ENCODE data around the gene SPRR1A.
"Not testable (repeated sequence)": the region's sequence is repeated elsewhere in the genome, so short reads cannot be mapped to it uniquely, and the experiment has no call there.

The SPRR1A gene

DNA sequence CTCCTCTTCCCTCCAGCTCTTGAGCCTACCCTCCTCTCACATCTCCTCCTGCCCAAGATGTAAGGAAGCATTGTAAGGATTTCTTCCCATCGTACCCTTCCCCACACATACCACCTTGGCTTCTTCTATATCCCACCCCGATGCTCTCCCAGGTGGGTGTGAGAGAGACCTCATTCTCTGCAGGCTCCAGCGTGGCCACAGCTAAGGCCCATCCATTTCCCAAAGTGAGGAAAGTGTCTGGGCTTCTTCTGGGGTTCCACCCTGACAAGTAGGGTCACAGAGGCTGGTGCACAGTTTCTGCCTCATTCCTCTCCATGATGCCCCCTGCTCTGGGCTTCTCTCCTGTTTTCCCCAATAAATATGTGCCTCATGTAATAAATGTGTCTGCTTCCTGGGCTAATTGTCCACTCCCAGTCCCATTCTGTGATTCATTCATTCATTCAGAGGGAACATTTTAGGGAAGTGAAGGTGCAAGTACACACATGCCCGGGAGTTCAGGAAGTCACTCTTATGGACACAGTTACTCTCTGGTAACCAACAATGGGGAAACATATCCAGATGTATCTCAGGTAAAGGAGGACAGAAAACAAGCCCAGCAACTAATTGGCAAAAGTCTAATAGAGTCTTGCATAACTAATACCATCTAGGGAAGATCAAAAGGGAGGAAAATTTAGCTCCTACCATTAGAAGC, 11.5 kb upstream of the SPRR1A start:
- no peak for DNase-seq (ENCODE audit: low spot score)

DNA sequence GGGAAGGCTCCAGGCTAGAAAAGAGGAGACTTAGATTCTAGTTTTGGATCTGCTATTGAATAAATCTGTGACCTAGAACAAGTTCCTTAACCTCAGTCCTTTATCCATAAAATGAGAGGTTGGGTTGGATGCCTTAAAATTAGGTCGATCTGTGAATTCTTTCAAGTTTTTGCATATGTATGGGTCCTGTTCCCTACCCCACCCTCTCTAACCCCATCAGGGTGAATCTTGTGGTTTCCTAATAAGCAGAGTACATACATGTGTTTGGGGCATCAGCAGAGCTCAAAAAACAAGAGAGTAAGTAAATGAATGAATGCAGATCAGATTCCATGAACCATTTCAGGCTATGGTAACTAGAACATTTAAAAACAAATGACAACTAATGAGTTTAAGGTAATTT, 7.2 kb upstream of the SPRR1A start:
- DNase-seq (ENCODE audit: low spot score), result no peak

DNA sequence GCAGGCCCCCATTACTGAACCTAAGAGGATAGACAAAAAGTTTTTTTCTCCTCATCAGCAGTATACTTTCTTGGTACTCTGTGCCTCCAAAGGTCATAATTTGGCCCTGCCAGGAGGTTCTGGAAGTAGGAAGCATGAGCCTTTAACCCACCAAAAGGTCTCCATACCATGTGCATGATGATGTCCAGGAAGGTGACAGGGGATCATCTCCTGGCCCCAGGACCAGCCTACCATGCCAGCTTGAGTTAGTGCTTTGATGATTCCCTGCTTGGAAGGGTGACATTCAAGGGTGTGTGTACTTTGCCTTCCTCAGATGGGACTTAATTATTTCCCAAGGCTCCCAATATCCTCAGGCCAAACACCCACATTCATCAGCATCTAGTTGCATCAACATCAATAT, 6.3 kb upstream of the SPRR1A start:
- DNase-seq (ENCODE audit: low spot score), result no peak

DNA sequence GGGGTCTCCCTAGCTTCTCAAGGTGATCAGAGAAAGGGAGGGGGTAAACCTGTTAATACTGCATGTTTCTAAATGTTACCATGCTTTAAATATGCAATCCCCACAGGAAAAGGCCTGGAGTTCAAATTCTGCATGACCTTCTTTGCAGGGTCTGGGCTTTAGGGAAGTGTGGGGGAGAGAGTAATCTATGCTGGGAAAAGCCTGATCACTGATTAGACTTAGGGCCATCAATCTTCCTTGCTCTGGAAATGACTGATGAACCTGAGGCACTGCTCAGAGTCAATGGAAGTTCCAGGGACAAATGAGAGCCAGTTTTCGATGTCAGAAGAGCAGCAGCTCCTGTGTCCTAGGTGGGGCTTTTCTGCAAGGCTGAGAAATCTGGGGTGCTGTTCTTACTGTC, 3.2 kb upstream of the SPRR1A start:
- DNase-seq (ENCODE audit: low spot score), result no peak

DNA sequence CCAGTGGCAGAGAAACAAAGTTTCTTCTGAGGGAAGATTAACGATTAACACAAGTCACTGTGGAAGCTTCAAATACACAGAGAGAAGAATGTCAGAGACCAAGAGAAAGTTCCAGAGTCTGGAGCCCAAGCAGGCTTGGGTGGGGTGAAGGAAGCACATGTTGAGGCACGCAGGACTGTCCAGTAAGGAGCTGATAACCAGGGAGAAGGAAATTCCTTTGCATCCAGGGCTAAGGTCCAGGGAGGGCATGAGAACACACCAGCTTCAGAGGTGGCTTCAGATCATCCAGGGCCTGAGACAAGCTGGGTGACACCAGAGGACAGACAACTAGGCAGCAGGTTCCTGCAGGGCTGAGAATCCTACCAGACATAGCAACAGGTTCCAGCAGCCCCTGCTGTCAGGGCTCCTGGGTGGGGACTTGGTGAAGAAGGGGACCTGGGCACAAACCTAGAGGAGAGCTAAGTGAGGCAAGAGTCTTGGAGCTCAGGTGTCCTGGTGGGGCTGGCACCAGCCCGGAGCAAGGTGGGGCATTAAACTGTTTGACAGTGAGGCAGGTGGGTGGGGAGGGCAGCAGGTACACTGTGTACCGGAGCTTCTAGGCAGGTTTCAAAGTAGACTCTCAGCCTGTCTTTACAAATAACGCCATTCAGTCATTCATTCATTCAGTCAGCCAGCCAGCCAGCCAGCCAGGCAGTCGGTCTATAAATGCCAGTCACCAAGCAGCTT, 2.6 kb upstream of the SPRR1A start:
- DNase-seq (ENCODE audit: low spot score), result no peak

DNA sequence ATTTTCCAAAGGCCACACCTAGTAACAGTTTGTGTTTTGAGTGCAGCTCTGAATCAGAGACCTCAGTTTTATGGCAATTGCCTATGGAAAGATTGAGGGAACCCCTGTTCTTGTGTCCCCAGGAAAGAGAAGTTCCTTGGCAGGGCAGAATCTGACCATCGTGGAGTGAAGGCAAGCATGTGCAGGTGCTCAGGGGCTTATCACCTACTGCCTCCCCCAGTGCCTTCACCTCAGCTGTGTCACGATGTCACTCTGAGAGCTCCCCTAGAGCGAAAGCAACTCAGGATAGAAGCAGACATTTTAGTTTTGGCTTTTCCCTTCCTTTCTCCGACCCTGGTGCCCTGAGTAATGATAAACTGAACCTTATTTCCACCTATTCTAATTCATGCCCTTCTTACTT, 1.8 kb upstream of the SPRR1A start:
- no peak for DNase-seq (ENCODE audit: low spot score)

DNA sequence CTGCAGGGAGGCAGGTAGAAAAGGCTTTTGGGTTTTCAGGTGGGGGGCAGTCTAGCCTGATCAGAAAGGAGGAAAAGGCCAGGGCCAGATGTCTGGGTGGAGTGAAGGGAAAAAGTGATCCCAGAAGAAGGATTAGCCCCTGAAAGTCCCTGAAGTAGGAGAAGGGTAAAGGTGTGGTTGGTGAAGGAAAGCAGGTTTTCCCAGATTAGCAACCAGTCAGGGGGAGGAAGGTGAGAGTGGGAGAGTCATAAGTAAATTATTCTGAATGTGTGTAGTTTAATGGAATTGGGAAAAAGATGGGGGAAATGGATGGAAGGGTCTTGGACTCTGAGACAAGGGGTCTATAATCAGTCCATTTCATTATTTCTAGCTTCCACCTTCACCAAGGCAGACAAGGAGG, 647 bp upstream of the SPRR1A start:
- no peak for DNase-seq (ENCODE audit: low spot score)

DNA sequence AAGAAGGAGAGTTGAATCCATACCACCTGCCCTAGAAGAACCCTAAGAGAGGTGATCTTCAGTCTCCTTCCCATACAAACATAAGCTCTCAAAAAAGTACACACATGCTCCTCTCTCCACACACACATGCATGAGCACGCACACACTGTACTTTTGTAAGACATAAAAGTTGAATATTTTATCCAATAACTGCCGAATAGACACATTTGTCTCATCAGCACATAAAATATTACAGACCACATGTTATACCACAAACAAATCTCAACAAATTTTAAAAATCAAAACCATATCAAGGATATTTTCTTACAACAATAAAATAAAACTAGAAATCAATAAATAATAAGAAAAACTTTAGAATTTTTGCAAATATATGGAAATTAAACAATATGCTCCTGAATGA, 2.7 kb downstream of the SPRR1A start:
- DNase-seq (ENCODE audit: low spot score), result no peak

DNA sequence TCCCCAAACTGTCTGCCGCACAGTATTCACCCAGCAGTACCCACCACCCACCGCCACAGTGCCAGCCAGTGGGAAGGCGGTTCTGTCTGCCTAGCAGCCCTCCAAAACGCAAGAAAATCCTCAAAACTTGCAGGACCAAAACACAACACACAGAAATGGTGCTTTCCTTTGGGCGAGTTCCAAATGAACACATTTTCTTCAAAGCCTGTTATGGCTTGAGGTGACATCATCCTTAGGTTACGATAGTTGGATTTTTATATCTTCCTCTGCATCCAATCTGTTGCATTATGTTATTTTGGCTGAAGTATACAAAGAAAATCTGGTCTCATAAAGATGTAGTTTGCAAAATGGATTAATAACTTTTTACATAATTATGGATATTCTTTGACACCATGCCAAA, 9.3 kb downstream of the SPRR1A start:
- DNase-seq (ENCODE audit: low spot score), result no peak

DNA sequence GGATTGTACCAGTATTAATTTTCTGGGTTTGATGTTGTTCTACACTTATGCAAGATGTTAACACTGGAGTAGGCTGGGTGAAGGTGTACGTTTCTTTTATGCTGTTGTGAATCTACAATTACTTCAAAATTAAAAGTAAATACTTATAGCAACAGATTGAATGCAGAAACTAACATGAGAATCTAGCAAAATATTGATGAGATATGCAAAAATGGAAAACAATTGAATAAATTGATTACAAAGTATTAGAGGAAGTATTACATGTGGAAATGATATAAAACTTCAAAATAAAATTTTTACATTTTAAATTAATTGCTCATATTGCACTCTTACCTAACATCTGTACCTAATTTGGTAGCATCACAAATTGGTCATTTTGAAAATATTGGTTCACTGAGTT, 12.0 kb downstream of the SPRR1A start:
- DNase-seq (ENCODE audit: low spot score), result no peak

DNA sequence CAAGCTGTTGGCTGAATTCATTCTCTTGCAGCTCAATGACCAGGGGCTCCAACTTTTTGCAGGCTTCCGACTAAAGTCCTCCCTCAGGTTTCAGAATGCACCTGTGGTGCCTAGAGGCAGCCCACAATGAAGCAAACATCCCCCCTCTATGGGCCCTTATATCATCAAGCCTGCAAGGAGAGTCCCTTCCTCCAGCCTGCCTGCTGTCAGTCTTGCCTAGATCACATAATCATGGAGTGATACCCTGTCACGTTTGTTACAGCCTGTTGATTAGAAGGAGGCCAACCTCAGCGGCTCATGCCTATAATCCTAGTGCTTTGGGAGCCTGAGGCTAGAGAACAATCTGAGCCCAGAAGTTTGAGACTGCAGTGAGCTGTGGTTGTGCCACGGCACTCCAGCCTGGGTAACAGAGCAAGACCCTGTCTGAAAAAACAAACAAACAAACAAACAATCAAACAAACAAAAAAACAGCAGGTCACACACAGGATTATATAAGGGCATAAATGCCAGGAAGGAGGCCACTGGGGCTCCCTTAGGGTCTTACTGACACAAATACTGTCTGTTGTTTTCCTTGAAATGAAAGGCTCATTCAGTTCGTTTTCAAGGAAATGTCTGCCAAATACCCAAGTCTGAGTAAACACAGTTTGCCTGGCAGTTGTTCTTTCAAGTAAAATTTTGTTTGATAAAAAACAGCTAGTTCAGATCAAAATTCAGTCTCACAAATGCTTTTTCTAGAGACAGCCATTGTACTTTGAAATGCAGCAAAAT, 12.9 kb downstream of the SPRR1A start:
- peak; percentile 86 for DNase-seq (ENCODE audit: low spot score)

DNA sequence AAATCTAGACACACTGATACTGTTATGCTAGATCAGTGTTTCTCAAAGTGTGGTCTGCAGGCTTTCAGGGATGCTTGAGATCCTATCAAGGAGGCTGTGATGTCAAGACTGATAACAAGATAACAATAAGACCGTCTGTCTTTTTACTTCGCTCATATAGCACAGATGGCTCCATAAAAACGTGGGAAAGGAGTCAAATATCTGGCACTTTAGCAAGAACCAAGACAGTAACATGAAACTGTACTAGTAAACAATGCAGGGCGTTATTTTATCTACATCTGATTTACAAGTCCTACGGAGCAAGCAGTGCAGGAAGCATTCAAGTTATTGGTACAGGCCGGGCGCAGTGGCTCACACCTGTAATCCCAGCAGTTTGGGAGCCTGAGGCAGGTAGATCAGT, 14.0 kb downstream of the SPRR1A start:
- no peak for DNase-seq (ENCODE audit: low spot score)

DNA sequence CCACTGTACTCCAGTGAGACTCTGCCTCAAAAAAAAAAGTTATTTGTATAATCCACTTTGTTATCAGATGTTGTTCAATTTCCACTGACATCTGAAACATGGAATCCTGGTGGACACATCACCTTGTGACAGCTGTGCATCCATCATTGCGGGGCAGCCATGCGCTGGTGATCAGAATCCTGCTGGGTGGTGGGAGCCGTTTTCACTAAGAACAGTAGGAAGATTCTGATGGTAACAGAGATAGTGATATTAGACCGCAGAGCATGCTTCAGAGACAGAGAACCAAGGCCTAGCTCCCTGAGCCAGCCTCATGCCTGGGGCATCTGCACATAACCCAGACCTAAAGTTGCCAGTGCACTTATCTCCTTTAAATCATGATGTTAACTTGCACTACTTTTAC, 14.6 kb downstream of the SPRR1A start:
- no peak for DNase-seq (ENCODE audit: low spot score)

DNA sequence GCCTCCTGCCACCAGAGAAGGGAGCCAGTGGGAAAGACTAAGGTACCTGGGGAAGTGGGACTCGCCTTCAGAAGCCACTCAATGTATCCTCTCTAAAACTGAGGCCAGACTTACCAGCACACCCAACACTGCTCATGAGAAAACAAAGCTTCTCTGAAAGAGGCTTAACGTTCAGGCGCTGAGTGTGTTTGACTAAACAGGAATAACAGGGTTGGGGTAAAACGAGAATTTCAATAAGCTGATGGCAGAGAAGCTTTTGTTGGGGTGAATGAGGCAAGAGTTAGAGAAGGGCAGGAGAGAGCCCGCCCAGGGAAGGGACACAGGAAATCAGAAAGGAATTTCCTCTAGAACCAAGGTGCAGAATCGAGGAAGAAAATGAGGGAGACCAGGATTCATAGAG, 15.9 kb downstream of the SPRR1A start:
- DNase-seq (ENCODE audit: low spot score), result no peak

DNA sequence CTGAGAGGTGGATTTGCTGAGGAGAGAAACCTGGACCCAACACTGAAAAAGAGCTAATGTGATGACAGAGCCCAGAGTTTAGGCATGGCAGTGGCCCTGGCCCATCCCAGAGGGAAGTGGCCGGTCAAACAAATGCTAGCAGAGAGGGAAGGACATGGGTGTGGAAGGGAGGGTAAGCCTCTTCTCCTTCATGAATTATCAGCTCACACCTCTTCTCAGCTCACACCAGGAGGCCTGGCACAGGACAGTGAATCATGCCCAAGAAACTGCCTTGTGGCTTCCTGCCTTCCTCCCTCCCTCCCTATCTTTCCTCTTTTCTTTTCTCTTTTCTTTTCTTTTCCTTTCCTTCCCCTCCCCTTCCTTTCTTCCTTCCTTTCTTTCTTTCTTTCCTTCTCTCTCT, 16.4 kb downstream of the SPRR1A start:
- DNase-seq (ENCODE audit: low spot score), result no peak

DNA sequence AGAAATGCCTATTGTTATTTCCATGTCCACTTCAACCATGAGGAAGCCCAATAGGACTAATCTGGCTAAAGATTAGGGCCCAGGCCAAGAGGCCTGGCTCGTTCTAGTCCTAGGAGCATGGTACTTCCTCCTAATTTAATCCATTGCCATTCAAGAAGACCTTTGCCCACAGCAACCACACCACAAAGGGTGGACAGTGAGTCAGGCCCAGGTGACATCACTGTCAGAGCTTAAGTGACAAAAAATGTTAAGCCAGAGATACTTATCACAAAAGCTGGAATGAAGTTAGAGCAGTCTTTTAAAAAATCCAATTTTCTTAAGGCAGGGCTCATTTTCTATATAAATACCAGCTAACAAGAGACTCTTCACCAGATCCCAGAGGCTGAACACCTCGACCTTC, 17.5 kb downstream of the SPRR1A start, which contains the start of gene SPRR3:
SPRR3 (plus strand) TSS at position 368 of the 400 bp plus-strand sequence. CDS start 1,272 bp downstream, outside the sequence.
- DNase-seq (ENCODE audit: low spot score), result no peak

DNA sequence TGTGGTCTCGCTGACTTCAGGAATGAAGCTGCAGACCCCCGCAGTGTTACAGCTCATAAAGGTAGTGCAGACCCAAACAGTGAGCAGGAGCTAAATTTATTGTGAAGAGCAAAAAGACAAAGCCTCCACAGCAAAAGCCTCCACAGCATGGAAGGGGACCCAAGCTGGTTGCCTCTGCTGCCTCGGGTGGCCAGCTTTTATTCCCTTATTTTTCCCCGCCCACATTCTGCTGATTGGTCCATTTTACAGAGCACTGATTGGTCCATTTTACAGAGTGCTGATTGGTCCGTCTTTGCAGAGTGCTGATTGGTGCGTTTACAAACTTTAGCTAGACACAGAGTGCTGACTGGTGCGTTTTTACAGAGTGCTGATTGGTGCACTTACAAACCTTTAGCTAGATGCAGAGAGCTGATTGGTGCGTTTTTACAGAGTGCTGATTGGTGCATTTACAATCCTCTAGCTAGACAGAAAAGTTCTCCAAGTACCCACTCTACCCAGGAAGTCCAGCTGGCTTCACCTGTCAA, 27.4 kb downstream of the SPRR1A start:
- not testable (repeated sequence) for DNase-seq (ENCODE audit: low spot score)

DNA sequence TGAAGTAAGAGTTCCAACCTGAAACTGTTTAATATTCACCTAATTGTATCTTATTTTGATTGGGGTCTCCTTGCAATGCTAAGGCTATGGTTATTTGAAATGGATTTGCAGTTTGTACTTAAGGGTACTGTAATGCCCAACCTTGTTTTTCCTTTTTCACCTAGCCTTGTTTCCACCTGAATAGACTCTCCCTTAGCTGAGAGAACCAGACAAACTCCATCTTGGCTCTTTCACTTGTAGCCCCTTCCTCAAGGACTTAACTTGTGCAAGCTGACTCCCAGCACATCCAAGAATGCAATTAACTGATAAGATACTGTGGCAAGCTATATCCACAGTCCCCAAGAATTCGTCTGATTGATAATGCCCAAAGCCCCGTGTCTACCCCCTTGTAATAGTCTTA, 37.9 kb downstream of the SPRR1A start:
- DNase-seq (ENCODE audit: low spot score), result not testable (repeated sequence)

DNA sequence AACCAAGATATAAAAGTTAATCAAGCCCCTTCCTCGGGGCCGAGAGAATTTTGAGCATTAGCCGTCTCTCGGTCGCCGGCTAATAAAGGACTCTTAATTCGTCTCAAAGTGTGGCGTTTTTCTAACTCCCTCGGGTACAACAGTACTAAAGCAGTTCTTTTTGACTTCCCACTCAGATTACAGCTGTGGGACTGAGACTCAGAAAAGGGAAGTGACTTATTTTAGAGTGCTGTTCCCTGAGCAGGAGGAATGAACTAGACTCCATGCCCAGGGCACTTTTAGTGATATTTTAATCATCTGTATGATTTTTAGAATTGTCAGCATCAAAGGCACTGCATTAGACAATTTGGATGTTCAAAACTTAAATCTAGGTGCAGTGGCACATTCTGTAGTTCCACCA, 38.5 kb downstream of the SPRR1A start:
- not testable (repeated sequence) for DNase-seq (ENCODE audit: low spot score)

DNA sequence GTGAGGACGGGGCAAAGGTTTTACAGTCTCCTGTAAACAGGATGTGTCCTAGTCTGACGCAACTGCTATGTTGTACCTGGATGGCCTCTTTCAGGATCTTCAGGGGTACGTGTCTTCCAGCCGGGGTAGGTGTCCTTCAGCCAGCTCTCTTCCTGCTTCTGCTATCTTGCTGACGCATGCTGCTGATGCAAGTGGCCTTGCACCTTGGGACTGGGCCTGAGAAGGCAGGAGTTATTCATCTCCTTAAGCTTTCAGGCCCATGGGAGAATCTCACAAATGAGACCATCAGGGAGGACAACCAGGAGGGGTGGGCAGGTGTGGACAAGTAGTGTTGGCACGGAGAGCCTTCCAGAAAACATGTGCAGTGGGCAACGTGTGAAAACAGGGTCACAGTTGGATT, 39.2 kb downstream of the SPRR1A start:
- no peak for DNase-seq (ENCODE audit: low spot score)

DNA sequence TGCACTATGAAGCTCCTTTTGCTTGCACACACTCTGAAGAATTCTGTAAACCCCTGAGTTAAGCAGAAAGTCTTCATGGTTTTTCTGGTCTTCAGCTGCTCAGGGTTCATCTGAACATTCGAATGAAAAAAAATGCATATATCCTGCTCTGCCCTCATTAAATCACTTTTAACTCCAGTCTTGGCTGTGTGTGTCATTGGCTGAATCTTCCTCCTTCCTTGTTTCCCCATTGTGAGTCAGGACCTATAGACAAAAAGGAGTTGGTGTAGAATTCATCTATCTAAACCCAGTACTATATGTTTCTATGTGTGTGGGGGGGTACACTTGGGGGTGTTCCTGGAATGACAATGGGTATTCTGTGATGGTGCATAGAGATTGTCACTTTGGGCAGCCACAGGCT, 40.5 kb downstream of the SPRR1A start:
- no peak for DNase-seq (ENCODE audit: low spot score)

DNA sequence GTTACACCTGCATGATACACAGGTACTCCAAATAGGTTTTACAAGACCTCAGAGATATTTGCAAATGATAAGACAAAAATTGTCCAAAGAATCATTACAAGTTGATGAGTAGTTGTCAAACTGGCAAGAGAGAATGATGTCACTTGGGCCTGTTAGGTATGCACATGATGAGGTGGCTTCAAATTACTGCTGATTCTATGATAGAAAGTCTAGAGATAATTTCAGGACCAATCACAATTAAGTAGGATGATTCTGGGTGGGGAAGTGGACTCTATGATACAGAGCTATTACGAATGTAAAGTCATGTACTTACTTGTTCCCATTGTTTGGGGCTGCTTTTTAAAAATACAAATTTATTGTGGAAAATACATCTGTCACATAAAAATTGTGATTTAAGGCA, 41.9 kb downstream of the SPRR1A start:
- no peak for DNase-seq (ENCODE audit: low spot score)

DNA sequence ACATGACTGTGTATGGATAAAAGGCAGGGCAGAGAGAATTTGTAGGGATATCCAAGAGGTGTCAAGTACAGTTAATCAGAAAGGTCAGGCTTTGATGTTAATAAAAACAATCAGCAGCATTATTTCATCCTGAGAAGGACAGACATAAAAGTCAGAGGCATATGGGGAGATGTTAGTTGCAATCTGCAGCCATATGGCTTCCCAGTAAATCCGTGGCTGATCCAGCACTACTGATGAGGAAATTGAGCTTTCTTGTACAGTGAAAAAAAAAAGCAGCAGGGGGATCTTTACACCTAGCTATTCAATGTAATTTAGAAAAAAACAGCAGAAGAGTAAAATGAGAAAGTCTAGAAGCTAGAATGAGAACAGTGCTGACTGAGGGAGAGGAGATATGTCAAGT, 44.9 kb downstream of the SPRR1A start:
- DNase-seq (ENCODE audit: low spot score), result peak; percentile 16
